Epithelial cell of esophagus (primary cell): Measurements from ENCODE around the gene SH3BP2.
A peak's percentile ranks its signal among the peaks of the same experiment; 100 is the strongest.

Experiments used
- DNase-seq: peaks from one replicate; pipeline ENCODE4 v3.0.0; 2010; ENCODE audit warnings: low read depth
- H3K4me3 ChIP-seq: 2 replicates; pipeline ENCODE4 v1.5.1; 2011; ENCODE audit warnings: mild to moderate bottlenecking, low read length, control low read depth
- TF ChIP-seq, protein P1 (sequence below): IDR thresholded peaks from 2 replicates; pipeline ENCODE4 v1.5.1; 2011; ENCODE audit warnings: low read depth, mild to moderate bottlenecking, low read length, control low read depth, inconsistent platforms; ENCODE audit not compliant: insufficient read depth; ENCODE audit errors: missing control alignments

The SH3BP2 gene, protein sequence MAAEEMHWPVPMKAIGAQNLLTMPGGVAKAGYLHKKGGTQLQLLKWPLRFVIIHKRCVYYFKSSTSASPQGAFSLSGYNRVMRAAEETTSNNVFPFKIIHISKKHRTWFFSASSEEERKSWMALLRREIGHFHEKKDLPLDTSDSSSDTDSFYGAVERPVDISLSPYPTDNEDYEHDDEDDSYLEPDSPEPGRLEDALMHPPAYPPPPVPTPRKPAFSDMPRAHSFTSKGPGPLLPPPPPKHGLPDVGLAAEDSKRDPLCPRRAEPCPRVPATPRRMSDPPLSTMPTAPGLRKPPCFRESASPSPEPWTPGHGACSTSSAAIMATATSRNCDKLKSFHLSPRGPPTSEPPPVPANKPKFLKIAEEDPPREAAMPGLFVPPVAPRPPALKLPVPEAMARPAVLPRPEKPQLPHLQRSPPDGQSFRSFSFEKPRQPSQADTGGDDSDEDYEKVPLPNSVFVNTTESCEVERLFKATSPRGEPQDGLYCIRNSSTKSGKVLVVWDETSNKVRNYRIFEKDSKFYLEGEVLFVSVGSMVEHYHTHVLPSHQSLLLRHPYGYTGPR

DNA sequence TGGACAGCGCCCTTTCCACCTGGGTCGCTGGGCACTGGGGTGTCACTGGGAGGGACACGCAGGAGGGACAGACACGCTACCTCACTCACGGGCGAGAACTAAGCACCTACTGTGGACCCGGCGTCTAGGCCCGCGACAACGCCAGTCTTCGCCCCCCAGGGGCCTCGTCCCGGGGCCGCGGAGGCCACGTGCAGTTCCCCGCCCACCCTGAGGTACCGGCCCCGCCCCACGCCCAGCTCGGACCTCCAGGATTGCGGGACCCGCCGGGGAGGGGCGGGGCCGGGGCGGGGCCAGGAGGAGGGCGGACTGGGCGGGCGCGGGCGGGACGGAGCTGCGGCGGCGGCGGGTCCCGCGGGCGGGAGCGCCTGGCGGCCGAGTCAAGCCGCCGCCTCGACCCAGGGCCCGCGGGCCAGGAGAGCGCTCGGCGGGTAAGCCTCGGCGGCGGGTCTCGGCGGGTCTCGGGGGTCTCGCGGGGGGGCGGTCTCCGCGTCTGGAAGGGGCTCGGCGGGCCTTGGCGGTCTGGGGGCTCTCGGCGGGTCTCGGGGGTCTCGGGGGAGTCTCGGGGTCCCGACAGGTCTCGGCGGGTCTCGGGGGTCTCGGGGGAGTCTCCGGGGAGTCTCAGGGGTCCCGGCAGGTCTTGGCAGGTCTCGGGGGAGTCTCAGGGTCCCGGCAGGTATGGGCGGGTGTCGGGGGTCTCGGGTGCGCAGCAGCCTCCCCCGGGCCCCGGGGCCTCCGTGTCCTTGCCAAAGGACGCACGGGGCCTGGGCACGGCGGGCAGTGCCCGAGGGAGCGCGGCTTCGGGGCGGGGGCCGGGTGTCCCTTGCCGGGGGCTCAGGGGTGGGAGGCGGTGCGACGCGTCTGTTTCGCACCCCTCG is at the start of gene SH3BP2:
Gene SH3BP2 (plus strand): TSS at position 375 of the 875 bp plus-strand sequence. CDS start 27,533 bp downstream, outside the sequence.
- peak; percentile 77 for DNase-seq

DNA sequence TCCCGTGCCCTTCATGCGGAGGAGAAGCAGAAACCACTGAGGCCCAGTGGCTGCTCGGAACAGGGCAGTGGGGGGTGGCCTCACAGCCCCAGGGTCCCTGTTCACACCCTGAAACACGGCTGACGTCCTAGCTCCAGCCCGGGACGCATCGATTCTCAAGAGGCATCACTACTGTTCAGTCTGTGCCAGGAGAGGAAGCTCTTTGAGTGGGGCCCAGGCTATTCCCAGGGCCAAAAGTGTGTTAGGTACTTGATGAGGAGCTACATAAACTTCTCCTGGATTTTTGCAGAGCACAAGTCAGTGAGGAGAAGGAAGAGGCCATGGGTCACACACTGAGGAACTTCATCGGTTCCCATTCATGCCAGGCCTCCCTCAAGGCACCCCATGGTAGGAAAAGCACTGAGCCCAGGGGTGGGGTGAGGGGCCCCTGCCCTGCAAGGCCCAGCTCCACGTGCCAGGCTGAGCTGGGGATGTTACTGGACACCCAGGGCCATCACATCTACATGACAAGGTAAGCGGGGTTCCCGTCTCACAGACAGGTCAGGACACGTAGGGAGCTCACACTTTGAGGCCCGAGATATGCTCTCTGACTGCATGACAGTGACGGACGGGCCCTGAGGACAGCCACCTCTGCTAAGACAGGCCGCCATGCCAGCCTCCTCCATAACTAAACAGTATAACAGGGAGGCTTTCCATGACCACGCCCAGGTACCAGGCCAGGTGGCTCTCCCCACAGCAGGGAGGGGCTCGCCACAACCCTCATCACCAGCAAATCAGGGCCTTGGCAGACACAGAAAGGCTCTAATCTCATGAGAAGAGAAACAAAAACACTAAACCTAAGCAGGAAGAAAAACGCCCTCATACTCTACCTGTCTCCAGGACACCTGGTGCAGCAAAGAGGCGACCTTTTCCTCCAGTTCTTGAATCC is 49.1 kb upstream of the SH3BP2 start:
- TF ChIP-seq, protein P1, sequence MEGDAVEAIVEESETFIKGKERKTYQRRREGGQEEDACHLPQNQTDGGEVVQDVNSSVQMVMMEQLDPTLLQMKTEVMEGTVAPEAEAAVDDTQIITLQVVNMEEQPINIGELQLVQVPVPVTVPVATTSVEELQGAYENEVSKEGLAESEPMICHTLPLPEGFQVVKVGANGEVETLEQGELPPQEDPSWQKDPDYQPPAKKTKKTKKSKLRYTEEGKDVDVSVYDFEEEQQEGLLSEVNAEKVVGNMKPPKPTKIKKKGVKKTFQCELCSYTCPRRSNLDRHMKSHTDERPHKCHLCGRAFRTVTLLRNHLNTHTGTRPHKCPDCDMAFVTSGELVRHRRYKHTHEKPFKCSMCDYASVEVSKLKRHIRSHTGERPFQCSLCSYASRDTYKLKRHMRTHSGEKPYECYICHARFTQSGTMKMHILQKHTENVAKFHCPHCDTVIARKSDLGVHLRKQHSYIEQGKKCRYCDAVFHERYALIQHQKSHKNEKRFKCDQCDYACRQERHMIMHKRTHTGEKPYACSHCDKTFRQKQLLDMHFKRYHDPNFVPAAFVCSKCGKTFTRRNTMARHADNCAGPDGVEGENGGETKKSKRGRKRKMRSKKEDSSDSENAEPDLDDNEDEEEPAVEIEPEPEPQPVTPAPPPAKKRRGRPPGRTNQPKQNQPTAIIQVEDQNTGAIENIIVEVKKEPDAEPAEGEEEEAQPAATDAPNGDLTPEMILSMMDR: no peak
- H3K4me3 ChIP-seq: no peak overlapping the region
- no peak for DNase-seq

More for the DNA sequence above, at the start of gene SH3BP2:
- H3K4me3 ChIP-seq: peak within 1 kb of the TSS; percentile 54
- TF ChIP-seq, protein P1: no peak

DNA sequence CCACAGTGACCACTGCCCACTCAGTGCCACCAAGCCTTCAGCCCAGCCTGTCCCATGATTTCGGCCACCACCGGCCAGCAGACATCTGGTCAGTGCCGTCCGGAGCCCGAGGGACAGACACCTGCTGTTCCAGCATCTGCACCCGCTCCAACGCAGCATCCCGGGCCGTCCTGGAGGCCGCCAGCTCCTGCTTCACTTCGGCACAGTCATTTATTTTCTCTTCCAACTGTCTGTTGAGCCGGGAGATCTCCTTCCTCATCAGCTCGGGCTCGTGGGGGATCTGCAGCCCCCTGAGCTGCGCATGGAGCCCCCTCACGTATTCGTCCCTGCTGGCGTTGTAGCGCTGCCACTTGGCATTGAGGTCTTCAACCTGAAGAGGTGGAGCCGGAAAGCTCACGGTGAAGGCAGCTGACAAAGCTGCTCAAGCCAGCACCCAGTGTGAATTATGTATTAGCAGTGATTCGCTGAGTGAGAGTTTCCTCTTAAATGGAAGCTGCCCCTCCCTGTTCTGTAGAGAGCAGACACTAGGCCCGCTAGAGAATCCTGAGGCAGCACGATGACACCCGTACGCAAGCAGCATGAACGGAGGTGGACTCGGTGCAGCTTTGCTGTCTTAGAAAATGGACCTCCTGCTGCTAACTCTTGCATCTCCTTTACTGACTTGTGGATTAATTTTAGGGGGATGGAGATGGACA is 48.2 kb upstream of the SH3BP2 start:
- H3K4me3 ChIP-seq: no peak overlapping the region
- DNase-seq: no peak
- TF ChIP-seq, protein P1: no peak

DNA sequence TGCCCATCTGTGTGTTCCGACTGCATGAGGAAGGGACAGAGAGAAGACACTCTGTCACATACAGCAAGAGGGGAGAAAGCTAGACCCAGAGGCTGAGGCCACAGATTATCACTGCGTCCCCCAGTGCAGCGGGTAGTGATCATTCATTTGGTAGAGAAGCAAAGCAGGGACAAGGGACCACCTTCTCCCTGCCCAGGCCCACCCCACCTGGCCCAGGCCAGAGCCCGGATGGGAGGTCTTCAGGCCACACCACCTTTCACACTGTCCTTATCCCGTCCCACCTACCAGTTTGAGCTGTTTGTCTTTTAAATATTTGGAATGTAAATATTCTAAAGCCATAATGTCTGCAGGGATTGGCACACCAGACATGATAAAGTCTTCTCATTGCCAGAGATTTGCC is 47.4 kb upstream of the SH3BP2 start:
- TF ChIP-seq, protein P1: no peak
- no peak for DNase-seq
- no peak overlapping the region for H3K4me3 ChIP-seq

DNA sequence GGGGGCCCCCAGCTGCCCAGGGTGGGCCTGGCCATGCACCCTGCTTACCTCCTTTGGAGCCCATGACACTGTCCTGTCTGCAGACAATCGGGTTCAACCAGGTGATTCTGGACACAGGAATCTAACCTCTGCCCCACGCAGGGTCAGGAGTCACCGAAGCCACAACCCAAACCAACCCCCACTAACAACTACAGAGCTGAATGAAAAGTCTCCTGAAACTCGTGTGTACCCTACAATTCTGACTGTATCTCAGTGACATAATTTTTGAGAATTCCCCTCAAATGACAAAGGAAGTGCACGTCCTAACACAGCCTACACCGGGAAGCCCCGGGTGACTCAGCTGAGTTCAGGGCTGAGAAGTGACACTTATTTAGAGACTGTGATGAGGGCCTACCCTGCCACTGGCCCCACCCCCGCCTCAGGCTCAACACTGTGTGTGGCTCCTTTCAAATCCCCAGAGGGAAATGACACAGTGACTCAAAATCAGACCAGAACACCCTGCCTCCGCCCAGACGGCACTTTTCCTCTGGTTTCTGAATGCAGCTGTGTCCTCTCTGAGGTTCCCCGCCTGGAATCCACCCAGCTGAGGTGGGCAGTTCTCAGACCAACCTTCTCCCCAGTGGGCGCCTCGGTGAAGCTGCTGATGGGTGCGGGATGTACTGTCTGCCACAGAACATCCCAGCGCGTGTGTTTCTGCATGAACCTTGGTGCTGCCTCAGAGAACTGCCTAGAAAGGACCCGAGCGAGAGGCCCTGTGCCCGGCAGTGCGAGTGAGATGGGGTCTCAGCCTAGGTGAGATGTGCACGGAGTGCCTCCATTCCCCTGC is 46.7 kb upstream of the SH3BP2 start:
- DNase-seq: peak; percentile 89
- H3K4me3 ChIP-seq: no peak overlapping the region
- TF ChIP-seq, protein P1: no peak
